ENCODE measurements around the gene TIMELESS. TPM values are rescaled to one million over a fixed set of nuclear protein-coding genes. Genes with fewer than 3 reads are reported as not detected.

Gene TIMELESS
- total and polyA plus RNA-seq, 9 of the 15 experiments (the other 6 are each of a cell fraction or from before 2014, with no cell fraction given): 11.9 to 59.2 (median 35.8) TPM

GRCh38 chr12:56448860-56449621, at the start of gene TIMELESS (continued):
- TF ChIP-seq ZBTB49 (CRISPR knock-in tag; IDR thresholded peaks at IDR 0.05; ENCODE audit: borderline replicate concordance) (no peak), NCOR1 (IDR thresholded peaks at IDR 0.05) (no peak), MAZ (CRISPR knock-in tag; conservative IDR thresholded peaks at IDR 0.05 in 1 of 2, IDR thresholded peaks at IDR 0.05 in 1 of 2) (peak; percentile 84 to 91), ZBTB17 (CRISPR knock-in tag; IDR thresholded peaks at IDR 0.05) (no peak), HNRNPL (IDR thresholded peaks at IDR 0.05; ENCODE audit: low read depth, low read length) (no peak), ZBTB9 (CRISPR knock-in tag; IDR thresholded peaks at IDR 0.05) (0 out of 2 replicates have a peak, but pooled peaks have one; percentile 62), ATF2 (CRISPR knock-in tag; IDR thresholded peaks at IDR 0.05) (no peak), CCAR2 (IDR thresholded peaks at IDR 0.05; ENCODE audit: low read depth, low read length) (no peak), SNIP1 (IDR thresholded peaks at IDR 0.05; ENCODE audit: low read depth) (no peak), NBN (IDR thresholded peaks at IDR 0.05; ENCODE audit: low read depth) (no peak), ZNF134 (CRISPR knock-in tag; conservative IDR thresholded peaks at IDR 0.05) (no peak), TFAP4 (CRISPR knock-in tag; IDR thresholded peaks at IDR 0.05; ENCODE audit: borderline replicate concordance) (peak; percentile 98), LCOR (CRISPR knock-in tag; IDR thresholded peaks at IDR 0.05) (peak; percentile 76; the same call in 1 of the 2 replicates), U2AF1 (optimal IDR thresholded peaks at IDR 0.05; ENCODE audit: low read depth, low read length) (no peak), ZNF311 (CRISPR knock-in tag; IDR thresholded peaks at IDR 0.05) (no peak), ZNF217 (CRISPR knock-in tag; IDR thresholded peaks at IDR 0.05) (no peak), USF2 (CRISPR knock-in tag; IDR thresholded peaks at IDR 0.05) (peak; percentile 97), SRSF3 (IDR thresholded peaks at IDR 0.05; ENCODE audit: insufficient read depth, low read length) (no peak), SIRT6 (IDR thresholded peaks at IDR 0.05; ENCODE audit: low read depth, low read length) (no peak), EP300 (IDR thresholded peaks at IDR 0.05; ENCODE audit: low read length) (no peak; the same call in 1 of the 2 replicates), SRF (CRISPR knock-in tag; IDR thresholded peaks at IDR 0.05) (no peak)
